Liver (tissue), 9 donors: ENCODE measurements around the gene CRADD. TPM values are rescaled to one million over a fixed set of nuclear protein-coding genes. Genes with fewer than 3 reads are reported as not detected.

Experiments
- DNase-seq: peaks from one replicate; pipeline ENCODE4 v3.0.0-alpha.2; 2017; ENCODE audit warnings: low spot score
- H3K27ac ChIP-seq, 2 donors: one replicate each; pipeline ENCODE4 v1.7.0; 2013; ENCODE audit warnings: inconsistent platforms in 2 of 2, low read length in 2 of 2, control low read depth in 1 of 2, low read depth in 1 of 2, mild to moderate bottlenecking in 1 of 2
- H3K27me3 ChIP-seq, 4 donors: one replicate each; pipeline versions ENCODE4 v1.6.1 to v1.7.0; 2013; ENCODE audit warnings: low read length in 3 of 4, inconsistent platforms in 1 of 4, mild to moderate bottlenecking in 1 of 4, moderate library complexity in 1 of 4; ENCODE audit not compliant: control insufficient read depth in 4 of 4, insufficient read depth in 4 of 4
- H3K36me3 ChIP-seq, 4 donors: one replicate each; pipeline versions ENCODE4 v1.6.1 to v1.7.0; 2013; ENCODE audit warnings: low read length in 3 of 4, mild to moderate bottlenecking in 3 of 4, low read depth in 1 of 4, moderate library complexity in 1 of 4; ENCODE audit not compliant: control insufficient read depth in 4 of 4, insufficient read depth in 3 of 4
- H3K4me1 ChIP-seq, 4 donors: one replicate each; pipeline versions ENCODE4 v1.6.1 to v1.7.0; 2013; ENCODE audit warnings: low read length in 3 of 4, mild to moderate bottlenecking in 3 of 4, moderate library complexity in 1 of 4; ENCODE audit not compliant: control insufficient read depth in 4 of 4, insufficient read depth in 4 of 4
- H3K4me3 ChIP-seq, 3 donors: one replicate each; pipeline versions ENCODE4 v1.6.1 to v1.7.0; 2013; ENCODE audit warnings: low read length in 3 of 3, control low read depth in 1 of 3, low read depth in 1 of 3, mild to moderate bottlenecking in 1 of 3
- H3K9ac ChIP-seq, 2 donors: one replicate each; pipeline ENCODE4 v1.7.0; 2013; ENCODE audit warnings: low read length in 2 of 2, mild to moderate bottlenecking in 2 of 2, moderate library complexity in 2 of 2, control low read depth in 1 of 2, low read depth in 1 of 2
- H3K9me3 ChIP-seq, 4 donors: one replicate each; pipeline versions ENCODE4 v1.6.1 to v1.7.0; 2013; ENCODE audit warnings: low read length in 3 of 4; ENCODE audit not compliant: control insufficient read depth in 4 of 4
- EGR1 ChIP-seq, 2 donors: IDR thresholded peaks; 2 replicates each; pipeline ENCODE4 v1.6.1; 2016 to 2018; ENCODE audit warnings: antibody characterized with exemption in 2 of 2, low read depth in 2 of 2
- FOXA1 ChIP-seq: IDR thresholded peaks from 2 replicates; pipeline ENCODE4 v1.6.1; 2016; ENCODE audit warnings: antibody characterized with exemption
- FOXA2 ChIP-seq: IDR thresholded peaks from 2 replicates; pipeline ENCODE4 v1.6.1; 2016; ENCODE audit warnings: antibody characterized with exemption
- GABPA ChIP-seq, 2 donors: IDR thresholded peaks in 1 of 2; conservative IDR thresholded peaks in 1 of 2; 2 replicates each; pipeline ENCODE4 v1.6.1; 2016; ENCODE audit warnings: antibody characterized with exemption in 2 of 2, mild to moderate bottlenecking in 1 of 2, moderate library complexity in 1 of 2
- HNF4A ChIP-seq, 2 donors: conservative IDR thresholded peaks; 2 replicates each; pipeline ENCODE4 v1.6.1; 2016; ENCODE audit warnings: antibody characterized with exemption in 2 of 2, mild to moderate bottlenecking in 2 of 2
- HNF4G ChIP-seq: IDR thresholded peaks from 2 replicates; pipeline ENCODE4 v1.6.1; 2016; ENCODE audit warnings: antibody characterized with exemption
- JUND ChIP-seq, 2 donors: IDR thresholded peaks; 2 replicates each; pipeline ENCODE4 v1.6.1; 2016; ENCODE audit warnings: antibody characterized with exemption in 2 of 2
- NR2F2 ChIP-seq: IDR thresholded peaks from 2 replicates; pipeline ENCODE4 v1.6.1; 2016; ENCODE audit warnings: antibody characterized with exemption
- RXRA ChIP-seq, 2 donors: IDR thresholded peaks; 2 replicates each; pipeline ENCODE4 v1.6.1; 2017 to 2018; ENCODE audit warnings: antibody characterized with exemption in 2 of 2, mild to moderate bottlenecking in 1 of 2
- SP1 ChIP-seq: IDR thresholded peaks from 2 replicates; pipeline ENCODE4 v1.6.1; 2018; ENCODE audit warnings: antibody characterized with exemption, mild to moderate bottlenecking
- TAF1 ChIP-seq: conservative IDR thresholded peaks from 2 replicates; pipeline ENCODE4 v1.6.1; 2016; ENCODE audit warnings: antibody characterized with exemption, mild to moderate bottlenecking
- YY1 ChIP-seq: IDR thresholded peaks from 2 replicates; pipeline ENCODE4 v1.6.1; 2016; ENCODE audit warnings: antibody characterized with exemption, mild to moderate bottlenecking
- WGBS: extraction: QIAGEN DNeasy Blood & Tissue Kit; methylation state at CpG from one replicate; pipeline ENCODE4 v1.1.7; 2013; 5-methylcytosine and 5-hydroxymethylcytosine counted together
- polyA plus RNA-seq, 2 donors: library from polyadenylated mRNA; stranded (reverse) in 1 of 2; unstranded in 1 of 2; fragments of 200-250 nt in 1 of 2; fragments of >200 nt in 1 of 2; fragmentation: Nextera tagmentation in 1 of 2; extraction: Ambion mirVana in 1 of 2; gene quantifications; one replicate each; pipeline versions ENCODE4 v1.2.1 to v1.2.3, GENCODE V29; 2013 to 2015
- total RNA-seq, 2 donors: library from RNA; depleted of rRNA; stranded (reverse); fragments of >200 nt; gene quantifications; one replicate each; pipeline ENCODE4 v1.2.3, GENCODE V29; 2014
- TF ChIP-seq, protein P1 (sequence below): IDR thresholded peaks from 2 replicates; pipeline ENCODE4 v1.6.1; 2016; ENCODE audit warnings: antibody characterized with exemption
- TF ChIP-seq, protein P2 (sequence below): IDR thresholded peaks from 2 replicates; pipeline ENCODE4 v1.6.1; 2016; ENCODE audit warnings: antibody characterized with exemption, mild to moderate bottlenecking
- TF ChIP-seq, protein P3 (sequence below): fragments of 150-350 bp; IDR thresholded peaks from 2 replicates; pipeline ENCODE4 v1.5.1; 2017; ENCODE audit warnings: improper control_type of control experiment, low read depth, low read length; ENCODE audit not compliant: missing input control
- TF ChIP-seq, protein P4 (sequence below): IDR thresholded peaks from 2 replicates; pipeline ENCODE4 v1.6.1; 2016; ENCODE audit warnings: antibody characterized with exemption
- TF ChIP-seq, protein P5 (sequence below): IDR thresholded peaks from 2 replicates; pipeline ENCODE4 v1.6.1; 2016; ENCODE audit warnings: antibody characterized with exemption
- donor health status: healthy.
- donor health status: healthy.
- donor health status: healthy.
- donor health status: healthy.
- donor health status: healthy.

The CRADD gene
- total and polyA plus RNA-seq, 4 donors = 19.4 to 48.9 (median 29.6) TPM

DNA sequence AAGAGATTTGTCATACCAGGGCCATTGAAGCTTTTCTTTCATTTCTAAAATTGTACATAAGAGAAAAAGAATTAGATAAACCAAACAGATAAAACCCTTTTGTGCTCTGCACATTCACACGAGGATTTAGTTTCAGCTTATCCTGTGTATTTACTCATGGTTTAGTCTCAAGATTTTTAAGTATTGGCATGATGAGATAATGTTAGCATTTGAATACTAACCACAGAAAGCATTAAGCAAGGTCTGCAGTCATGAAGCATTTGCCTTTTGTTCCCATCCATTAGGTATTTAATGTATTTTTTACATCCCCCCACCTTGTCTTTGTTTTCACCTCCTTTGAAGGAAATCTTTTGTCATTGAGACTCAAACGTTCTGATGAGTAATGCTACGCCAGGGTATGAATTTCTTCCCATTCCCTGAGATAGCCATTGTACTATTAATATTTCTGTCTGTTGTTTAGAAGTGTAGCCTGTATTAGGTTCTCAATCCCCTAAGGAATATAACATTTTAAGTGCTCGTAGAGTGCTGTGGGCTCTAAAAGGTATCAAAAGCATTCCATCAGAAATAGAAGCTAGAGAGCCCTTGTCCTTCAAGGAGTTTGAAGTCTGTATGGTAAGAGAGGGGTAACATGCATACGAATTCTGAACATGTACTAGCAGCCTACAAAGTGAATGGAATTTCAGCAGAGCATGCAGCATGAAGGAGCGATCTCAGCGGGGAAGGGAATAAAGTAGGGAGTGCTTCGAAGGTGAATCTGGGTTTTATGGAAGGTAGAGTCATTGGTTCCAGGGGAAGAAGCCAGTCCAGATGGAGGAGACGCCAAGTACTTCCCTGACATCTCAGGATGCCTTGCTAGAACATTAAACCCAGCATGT, 22.3 kb downstream of the CRADD start:
- H3K4me3 ChIP-seq = no peak overlapping the region
- H3K27ac ChIP-seq = no peak overlapping the region
- H3K27me3 ChIP-seq = no peaks in the 10 kb centered on the region
- no peak for DNase-seq
- H3K36me3 ChIP-seq = no peaks in the 10 kb centered on the region
- no peaks in the 10 kb centered on the region for H3K9me3 ChIP-seq
- no peaks in the 10 kb centered on the region for H3K4me1 ChIP-seq
- 89% methylated on average over 9 of the region's 9 CpGs for WGBS
- TF ChIP-seq, protein P1, sequence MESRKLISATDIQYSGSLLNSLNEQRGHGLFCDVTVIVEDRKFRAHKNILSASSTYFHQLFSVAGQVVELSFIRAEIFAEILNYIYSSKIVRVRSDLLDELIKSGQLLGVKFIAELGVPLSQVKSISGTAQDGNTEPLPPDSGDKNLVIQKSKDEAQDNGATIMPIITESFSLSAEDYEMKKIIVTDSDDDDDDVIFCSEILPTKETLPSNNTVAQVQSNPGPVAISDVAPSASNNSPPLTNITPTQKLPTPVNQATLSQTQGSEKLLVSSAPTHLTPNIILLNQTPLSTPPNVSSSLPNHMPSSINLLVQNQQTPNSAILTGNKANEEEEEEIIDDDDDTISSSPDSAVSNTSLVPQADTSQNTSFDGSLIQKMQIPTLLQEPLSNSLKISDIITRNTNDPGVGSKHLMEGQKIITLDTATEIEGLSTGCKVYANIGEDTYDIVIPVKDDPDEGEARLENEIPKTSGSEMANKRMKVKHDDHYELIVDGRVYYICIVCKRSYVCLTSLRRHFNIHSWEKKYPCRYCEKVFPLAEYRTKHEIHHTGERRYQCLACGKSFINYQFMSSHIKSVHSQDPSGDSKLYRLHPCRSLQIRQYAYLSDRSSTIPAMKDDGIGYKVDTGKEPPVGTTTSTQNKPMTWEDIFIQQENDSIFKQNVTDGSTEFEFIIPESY = no peak
- H3K9ac ChIP-seq = no peak overlapping the region

DNA sequence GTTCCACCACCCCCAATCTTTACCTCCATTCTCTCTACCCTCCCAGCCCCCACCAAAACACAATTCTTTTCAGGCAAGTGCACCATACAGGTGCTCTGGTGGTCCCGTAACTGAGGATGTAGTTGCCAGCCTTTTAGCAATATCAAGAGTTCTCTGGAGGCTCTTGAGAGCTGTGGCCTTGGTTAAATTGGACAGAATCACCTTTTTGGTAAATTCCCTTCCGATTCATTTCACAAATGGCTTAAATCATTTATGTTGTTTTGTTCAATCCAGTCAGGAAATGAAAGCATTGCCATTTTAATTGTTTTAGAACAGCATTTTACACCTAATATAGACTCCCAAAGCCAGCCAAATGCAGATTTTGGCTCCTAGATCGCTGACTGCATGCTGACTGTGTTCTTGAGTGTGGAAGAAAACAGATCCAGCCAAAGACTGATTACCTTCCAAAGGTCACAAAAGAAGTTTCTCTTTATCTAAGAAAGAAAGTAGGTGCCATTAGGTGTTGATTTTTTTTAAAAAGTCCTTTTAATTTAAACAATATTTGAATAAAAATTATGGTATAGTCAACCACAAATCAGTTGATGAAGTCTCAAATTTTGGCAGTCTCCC, 25.6 kb downstream of the CRADD start:
- DNase-seq = no peak
- TF ChIP-seq NR2F2 = no peak
- no peaks in the 10 kb centered on the region for H3K36me3 ChIP-seq
- no peak overlapping the region for H3K27ac ChIP-seq
- no peaks in the 10 kb centered on the region for H3K27me3 ChIP-seq
- no peak overlapping the region for H3K4me3 ChIP-seq
- WGBS = 91% methylated on average over 3 of the region's 3 CpGs
- no peaks in the 10 kb centered on the region for H3K4me1 ChIP-seq
- H3K9ac ChIP-seq = no peak overlapping the region
- no peaks in the 10 kb centered on the region for H3K9me3 ChIP-seq

DNA sequence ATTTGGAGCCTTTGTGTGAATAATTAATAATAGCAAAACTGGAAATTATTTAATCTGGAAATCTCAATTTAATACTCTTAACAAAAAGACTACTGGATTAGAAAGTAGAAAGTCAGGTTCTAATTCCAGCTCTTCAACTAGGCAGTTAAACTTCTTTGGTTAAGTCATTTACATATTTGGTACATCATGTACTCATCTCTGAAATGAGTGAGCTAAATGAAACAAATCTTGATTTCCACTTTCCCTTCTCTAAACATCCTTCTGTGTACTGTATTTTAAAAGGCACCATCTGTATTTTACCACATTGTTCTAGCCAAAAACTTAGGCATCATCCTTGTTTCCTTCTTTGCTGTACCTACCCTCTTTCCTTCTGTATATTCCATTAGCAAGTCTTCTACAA, 26.9 kb downstream of the CRADD start:
- Histone ChIP-seq H3K36me3 (no peaks in the 10 kb centered on the region), H3K27me3 (no peaks in the 10 kb centered on the region), H3K4me3 (no peak overlapping the region), H3K9me3 (no peaks in the 10 kb centered on the region), H3K9ac (no peak overlapping the region), H3K4me1 (no peaks in the 10 kb centered on the region), H3K27ac (no peak overlapping the region)
- no peak for DNase-seq
- TF ChIP-seq YY1 = no peak
- TF ChIP-seq FOXA2 = no peak
- no peak for TF ChIP-seq HNF4A (conservative IDR thresholded peaks at IDR 0.05)
- no peak for TF ChIP-seq NR2F2
- TF ChIP-seq, protein P2, sequence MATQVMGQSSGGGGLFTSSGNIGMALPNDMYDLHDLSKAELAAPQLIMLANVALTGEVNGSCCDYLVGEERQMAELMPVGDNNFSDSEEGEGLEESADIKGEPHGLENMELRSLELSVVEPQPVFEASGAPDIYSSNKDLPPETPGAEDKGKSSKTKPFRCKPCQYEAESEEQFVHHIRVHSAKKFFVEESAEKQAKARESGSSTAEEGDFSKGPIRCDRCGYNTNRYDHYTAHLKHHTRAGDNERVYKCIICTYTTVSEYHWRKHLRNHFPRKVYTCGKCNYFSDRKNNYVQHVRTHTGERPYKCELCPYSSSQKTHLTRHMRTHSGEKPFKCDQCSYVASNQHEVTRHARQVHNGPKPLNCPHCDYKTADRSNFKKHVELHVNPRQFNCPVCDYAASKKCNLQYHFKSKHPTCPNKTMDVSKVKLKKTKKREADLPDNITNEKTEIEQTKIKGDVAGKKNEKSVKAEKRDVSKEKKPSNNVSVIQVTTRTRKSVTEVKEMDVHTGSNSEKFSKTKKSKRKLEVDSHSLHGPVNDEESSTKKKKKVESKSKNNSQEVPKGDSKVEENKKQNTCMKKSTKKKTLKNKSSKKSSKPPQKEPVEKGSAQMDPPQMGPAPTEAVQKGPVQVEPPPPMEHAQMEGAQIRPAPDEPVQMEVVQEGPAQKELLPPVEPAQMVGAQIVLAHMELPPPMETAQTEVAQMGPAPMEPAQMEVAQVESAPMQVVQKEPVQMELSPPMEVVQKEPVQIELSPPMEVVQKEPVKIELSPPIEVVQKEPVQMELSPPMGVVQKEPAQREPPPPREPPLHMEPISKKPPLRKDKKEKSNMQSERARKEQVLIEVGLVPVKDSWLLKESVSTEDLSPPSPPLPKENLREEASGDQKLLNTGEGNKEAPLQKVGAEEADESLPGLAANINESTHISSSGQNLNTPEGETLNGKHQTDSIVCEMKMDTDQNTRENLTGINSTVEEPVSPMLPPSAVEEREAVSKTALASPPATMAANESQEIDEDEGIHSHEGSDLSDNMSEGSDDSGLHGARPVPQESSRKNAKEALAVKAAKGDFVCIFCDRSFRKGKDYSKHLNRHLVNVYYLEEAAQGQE = no peak
- TF ChIP-seq, protein P3, sequence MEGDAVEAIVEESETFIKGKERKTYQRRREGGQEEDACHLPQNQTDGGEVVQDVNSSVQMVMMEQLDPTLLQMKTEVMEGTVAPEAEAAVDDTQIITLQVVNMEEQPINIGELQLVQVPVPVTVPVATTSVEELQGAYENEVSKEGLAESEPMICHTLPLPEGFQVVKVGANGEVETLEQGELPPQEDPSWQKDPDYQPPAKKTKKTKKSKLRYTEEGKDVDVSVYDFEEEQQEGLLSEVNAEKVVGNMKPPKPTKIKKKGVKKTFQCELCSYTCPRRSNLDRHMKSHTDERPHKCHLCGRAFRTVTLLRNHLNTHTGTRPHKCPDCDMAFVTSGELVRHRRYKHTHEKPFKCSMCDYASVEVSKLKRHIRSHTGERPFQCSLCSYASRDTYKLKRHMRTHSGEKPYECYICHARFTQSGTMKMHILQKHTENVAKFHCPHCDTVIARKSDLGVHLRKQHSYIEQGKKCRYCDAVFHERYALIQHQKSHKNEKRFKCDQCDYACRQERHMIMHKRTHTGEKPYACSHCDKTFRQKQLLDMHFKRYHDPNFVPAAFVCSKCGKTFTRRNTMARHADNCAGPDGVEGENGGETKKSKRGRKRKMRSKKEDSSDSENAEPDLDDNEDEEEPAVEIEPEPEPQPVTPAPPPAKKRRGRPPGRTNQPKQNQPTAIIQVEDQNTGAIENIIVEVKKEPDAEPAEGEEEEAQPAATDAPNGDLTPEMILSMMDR = no peak
- TF ChIP-seq SP1 = no peak
- TF ChIP-seq, protein P1 = no peak
- TF ChIP-seq JUND (IDR thresholded peaks at IDR 0.05) = no peak
- TF ChIP-seq FOXA1 = no peak
- TF ChIP-seq TAF1 = no peak
- no peak for TF ChIP-seq EGR1 (IDR thresholded peaks at IDR 0.05; ENCODE audit: low read depth in 2 of 2)
- TF ChIP-seq HNF4G = no peak
- TF ChIP-seq, protein P4, sequence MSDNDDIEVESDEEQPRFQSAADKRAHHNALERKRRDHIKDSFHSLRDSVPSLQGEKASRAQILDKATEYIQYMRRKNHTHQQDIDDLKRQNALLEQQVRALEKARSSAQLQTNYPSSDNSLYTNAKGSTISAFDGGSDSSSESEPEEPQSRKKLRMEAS = no peak
- TF ChIP-seq GABPA (IDR thresholded peaks at IDR 0.05 in 1 of 2, conservative IDR thresholded peaks at IDR 0.05 in 1 of 2) = no peak
- TF ChIP-seq RXRA (IDR thresholded peaks at IDR 0.05) = no peak
- TF ChIP-seq, protein P5, sequence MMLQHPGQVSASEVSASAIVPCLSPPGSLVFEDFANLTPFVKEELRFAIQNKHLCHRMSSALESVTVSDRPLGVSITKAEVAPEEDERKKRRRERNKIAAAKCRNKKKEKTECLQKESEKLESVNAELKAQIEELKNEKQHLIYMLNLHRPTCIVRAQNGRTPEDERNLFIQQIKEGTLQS = no peak
